Measurements from ENCODE around the gene UBQLNL.

GRCh38 chr11:5528495-5528894 is 12.0 kb upstream of the UBQLNL start:
- TF ChIP-seq CTCF (conservative IDR thresholded peaks at IDR 0.05; ENCODE audit: low read depth, low read length) (no peak), EZH2 (IDR thresholded peaks at IDR 0.05; ENCODE audit: borderline replicate concordance, low read depth, low read length, poor library complexity, severe bottlenecking) (no peak)

Measured in A673 (cell line).